Posterior cingulate gyrus (tissue), 11 donors: ENCODE measurements around the gene TMEM253.

Experiments used
- DNase-seq, 10 donors: peaks; one replicate each; pipeline versions ENCODE4 v3.0.0 to v3.0.0-alpha.2; 2020 to 2021; ENCODE audit warnings: mixed read lengths in 3 of 10
- intact Hi-C: fragments of 100-400 bp; cut with DNase I; formaldehyde crosslinking; loops from one replicate; pipeline ENCODE4 v1.15.1; 2023

Gene TMEM253

DNA sequence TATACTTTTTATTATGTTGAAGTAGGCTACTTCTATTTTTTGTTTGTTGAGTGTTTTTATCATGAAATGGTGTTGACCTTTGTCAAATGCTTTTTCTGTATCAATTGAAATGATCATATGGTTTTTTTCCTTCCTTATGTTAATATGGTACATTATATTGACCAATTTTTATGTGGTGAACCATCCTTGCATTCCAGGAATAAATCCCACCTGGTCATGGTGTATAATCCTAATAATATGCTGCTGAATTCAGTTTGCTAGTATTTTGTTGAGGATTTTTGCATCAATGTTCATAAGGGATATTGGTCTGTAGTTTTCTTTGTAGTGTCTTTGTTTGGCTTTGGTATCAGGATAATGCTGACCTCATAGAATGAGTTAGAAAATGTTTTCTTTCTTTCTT is 44.6 kb downstream of the TMEM253 start:
- intact Hi-C loops = no loop called here
- no peak for DNase-seq

GRCh38 chr14:21149641-21150367 is 48.9 kb downstream of the TMEM253 start:
- DNase-seq = no peak
- intact Hi-C loops = no loop called here
